Measurements from ENCODE around the gene CCDC85C.
"Not testable (repeated sequence)": the region's sequence is repeated elsewhere in the genome, so short reads cannot be mapped to it uniquely, and the experiment has no call there.

The CCDC85C gene

GRCh38 chr14:99603471-99604277 lies at the start of gene CCDC85C:
CCDC85C (minus strand) TSS chr14:99604207; CDS start chr14:99603959, 248 bp downstream.
- peak; percentile 52 for DNase-seq

GRCh38 chr14:99651953-99652746 lies 48.1 kb upstream of the CCDC85C start:
- no peak for DNase-seq

- no peak for DNase-seq
These were observed 46.2 kb upstream of the CCDC85C start for GRCh38 chr14:99650189-99650588.

- DNase-seq = no peak
These were observed 45.6 kb upstream of the CCDC85C start for GRCh38 chr14:99649643-99650042.

GRCh38 chr14:99649219-99649618 lies 45.2 kb upstream of the CCDC85C start:
- DNase-seq = no peak

- no peak for DNase-seq
These were observed 44.2 kb upstream of the CCDC85C start for GRCh38 chr14:99648027-99648784.

DNA sequence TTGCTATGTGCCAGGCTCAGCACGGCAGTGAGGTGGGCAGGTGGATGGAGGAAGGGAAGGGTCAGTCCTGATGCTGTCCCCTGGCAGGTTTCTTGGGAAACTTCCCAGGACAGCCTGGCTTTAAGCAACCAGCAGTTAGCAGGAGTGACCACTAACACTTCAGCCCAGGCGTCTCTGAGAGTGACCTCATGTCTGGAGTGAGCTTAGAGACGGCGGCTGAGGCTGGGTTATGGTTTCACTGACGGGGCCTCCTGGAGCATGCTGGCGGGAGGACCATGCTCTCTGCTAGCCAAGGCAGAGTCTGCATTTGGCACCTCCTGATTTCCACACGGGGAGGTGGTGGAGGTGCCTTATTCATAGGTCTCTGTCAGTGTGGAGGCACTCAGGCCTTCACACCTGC lies 43.4 kb upstream of the CCDC85C start:
- no peak for DNase-seq

- no peak for DNase-seq
These were observed 41.8 kb upstream of the CCDC85C start for GRCh38 chr14:99645545-99646505.

DNA sequence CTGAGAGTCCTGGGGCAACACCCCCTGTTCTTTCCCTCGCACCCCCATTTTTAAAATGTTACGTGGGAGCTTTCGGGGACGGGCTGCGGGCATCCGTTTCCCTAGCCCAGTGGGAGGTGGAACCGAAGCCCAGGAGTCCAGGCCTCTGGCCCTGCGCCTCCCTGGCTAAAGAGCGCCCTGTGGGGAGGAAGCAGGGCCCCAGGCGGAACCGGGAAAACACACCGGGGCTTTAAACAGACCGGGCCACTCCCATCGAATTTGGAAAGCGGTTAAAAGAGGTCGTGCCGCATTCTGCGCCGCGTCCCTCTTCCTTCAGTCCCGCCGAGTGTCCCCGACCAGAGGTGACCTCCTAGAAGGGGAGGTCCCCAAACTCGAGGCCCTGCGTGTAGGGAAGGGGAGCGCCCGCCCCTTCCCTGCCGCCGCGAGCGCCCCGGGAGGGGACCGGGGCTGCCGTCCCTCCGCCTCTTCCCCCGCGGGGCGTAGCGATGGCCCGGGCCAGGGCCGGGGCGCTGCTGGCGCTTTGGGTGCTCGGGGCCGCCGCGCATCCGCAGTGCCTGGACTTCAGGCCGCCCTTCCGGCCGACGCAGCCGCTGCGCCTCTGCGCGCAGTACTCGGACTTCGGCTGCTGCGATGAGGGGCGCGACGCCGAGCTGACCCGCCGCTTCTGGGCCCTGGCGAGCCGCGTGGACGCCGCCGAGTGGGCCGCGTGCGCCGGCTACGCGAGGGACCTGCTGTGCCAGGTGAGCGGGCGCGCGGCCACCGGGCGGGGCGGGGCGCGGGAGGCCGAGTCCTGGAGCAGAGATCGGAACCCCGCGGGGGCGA lies 40.9 kb upstream of the CCDC85C start, which contains the start of gene HHIPL1:
Gene HHIPL1, plus strand, starts transcription at position 407 of the 822 bp plus-strand sequence. Its CDS starts 79 bp downstream, at position 486.
- no peak for DNase-seq

- DNase-seq = no peak
These were observed 40.1 kb upstream of the CCDC85C start for GRCh38 chr14:99644035-99644587.

- DNase-seq = no peak
These were observed 39.3 kb upstream of the CCDC85C start for GRCh38 chr14:99643343-99643742.

GRCh38 chr14:99642771-99643170 lies 38.8 kb upstream of the CCDC85C start:
- DNase-seq = not testable (repeated sequence)

DNA sequence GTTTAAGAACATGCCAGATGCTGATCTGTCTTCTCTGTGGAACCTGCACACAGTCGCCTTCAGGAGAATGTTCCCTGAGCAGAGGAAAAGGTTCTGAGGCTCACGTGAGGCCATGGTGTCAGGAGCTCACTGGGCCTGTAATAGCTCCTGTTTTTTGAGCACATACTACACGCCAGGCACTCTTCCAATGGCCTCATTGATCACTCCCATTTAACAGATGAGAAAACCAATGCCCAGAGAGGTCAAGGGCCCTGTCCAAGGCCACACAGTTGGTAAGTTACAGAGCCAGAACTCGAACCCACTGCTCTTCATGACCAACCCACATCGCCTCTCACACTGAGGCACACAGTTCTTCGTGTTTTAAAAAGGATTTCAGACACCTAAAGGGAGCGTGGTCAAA lies 33.6 kb upstream of the CCDC85C start:
- DNase-seq = no peak

DNA sequence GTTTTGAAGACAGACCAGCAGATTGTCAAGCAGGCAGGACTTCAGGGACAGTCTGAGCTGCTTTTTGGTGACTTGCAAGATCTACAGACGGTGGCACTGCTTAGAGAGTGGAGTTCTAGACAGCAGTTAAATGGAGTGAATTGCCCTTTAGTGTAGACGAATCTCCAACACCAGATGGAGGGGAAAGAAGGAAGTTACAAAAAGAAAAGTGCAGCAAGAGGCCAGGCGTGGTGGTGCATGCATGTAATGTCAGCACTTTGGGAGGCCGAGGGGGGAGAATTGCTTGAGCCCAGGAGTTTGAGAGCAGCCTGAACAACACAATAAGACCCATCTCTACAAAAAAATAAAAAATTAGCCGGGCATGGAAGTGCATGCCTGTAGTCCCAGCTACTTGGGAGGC lies 32.5 kb upstream of the CCDC85C start:
- DNase-seq = no peak

- no peak for DNase-seq
These were observed 31.1 kb upstream of the CCDC85C start for GRCh38 chr14:99635116-99635515.

GRCh38 chr14:99634443-99634842 lies 30.4 kb upstream of the CCDC85C start:
- no peak for DNase-seq

GRCh38 chr14:99633918-99634317 lies 29.9 kb upstream of the CCDC85C start:
- DNase-seq = no peak

DNA sequence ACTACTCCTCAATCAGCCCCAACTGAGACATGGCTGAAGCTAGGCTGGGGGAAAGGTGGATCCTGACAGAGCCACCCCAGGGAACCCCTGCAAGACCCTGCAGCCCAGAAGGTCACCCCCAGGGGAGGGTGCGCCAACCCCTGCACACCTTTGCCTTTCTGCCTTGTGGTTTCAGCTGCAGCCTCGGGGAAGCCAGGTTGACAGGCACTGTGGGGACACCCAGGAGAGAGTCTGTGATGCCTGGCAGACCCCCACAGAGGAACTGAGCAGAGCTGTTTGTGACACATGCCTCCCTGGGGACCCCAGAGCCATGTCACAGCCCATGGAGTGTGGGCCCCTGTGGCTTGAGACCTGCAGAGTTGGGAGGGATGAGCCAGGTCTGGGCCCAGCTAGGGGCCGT lies 29.1 kb upstream of the CCDC85C start:
- no peak for DNase-seq

DNA sequence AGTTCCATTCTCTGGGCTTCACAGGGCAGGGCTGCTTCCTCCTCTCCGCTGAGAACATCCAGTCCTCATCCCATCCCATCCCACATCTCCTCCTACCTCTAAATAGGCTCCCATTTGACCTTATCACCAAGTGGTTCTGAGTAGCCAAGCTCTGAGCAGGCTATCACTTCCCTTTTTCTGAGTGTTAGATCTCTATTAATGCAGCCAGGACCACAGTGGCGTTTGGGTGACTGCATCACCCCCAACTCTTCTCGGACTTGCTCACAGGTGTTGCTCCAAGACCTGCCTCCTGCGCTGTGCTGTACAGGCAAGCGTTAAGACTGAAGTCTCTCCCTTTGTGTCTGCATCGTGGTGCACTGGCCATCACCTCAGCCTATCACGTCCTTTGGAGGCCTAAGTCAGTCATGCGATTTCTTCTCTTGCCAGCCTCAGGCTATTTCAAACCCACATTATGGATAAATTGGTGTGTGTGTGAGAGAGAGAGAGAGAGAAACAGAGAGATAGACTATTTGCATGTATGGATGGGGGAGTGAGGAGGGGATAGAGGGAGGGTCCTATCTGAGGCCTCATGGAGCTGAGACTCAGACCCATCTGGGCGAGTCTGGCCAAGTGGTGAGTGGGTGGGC lies 28.5 kb upstream of the CCDC85C start:
- DNase-seq = no peak

- DNase-seq = no peak
These were observed 26.2 kb upstream of the CCDC85C start for GRCh38 chr14:99630202-99630601.

Data from NCI-H82 (cell line).